Mononuclear cell (primary cell): ENCODE measurements around the gene IZUMO4. TPM values are rescaled to one million over a fixed set of nuclear protein-coding genes. Genes with fewer than 3 reads are reported as not detected.

Experiments used
- H3K27me3 ChIP-seq: 2 replicates; pipeline ENCODE4 v1.6.0; 2011; ENCODE audit warnings: low read length, control low read depth; ENCODE audit not compliant: insufficient read depth
- H3K4me1 ChIP-seq: 2 replicates; pipeline ENCODE4 v1.5.1; 2011; ENCODE audit warnings: mild to moderate bottlenecking, low read length, control low read depth; ENCODE audit not compliant: insufficient read depth
- H3K4me3 ChIP-seq: 2 replicates; pipeline ENCODE4 v1.5.1; 2011; ENCODE audit warnings: mild to moderate bottlenecking, low read length, moderate library complexity
- H3K9me3 ChIP-seq: 2 replicates; pipeline ENCODE4 v1.5.1; 2011; ENCODE audit warnings: low read depth, mild to moderate bottlenecking, control low read depth, low read length
- total RNA-seq: library from RNA; depleted of rRNA; stranded (reverse); fragments of >200 nt; gene quantifications from one replicate; pipeline ENCODE4 v1.2.3, GENCODE V29; 2012

IZUMO4 gene
- total RNA-seq, 1 donor = 2.9 TPM

DNA sequence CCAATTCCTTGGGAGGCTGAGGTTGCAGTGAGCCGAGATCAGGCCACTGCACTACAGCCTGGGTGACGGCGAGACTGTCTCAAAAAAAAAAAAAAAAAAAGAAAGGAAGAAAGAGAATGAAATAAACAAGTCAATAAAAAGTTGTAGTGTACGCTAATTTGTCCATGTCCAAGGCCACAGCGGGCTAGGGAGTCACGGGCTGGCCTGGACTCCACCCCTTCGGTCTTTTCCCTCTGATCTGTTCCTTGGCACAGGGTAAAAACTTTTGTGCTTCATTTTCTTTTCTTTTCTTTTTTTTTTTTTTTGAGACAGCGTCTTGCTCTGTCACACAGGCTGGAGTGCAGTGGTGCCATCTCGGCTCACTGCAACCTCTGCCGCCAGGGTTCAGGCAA, 26.3 kb upstream of the IZUMO4 start:
- H3K27me3 ChIP-seq = no peaks in the 10 kb centered on the region
- peaks cover 43% of the 10 kb centered on the region for H3K4me1 ChIP-seq
- H3K9me3 ChIP-seq = no peaks in the 10 kb centered on the region
- no peak overlapping the region for H3K4me3 ChIP-seq

DNA sequence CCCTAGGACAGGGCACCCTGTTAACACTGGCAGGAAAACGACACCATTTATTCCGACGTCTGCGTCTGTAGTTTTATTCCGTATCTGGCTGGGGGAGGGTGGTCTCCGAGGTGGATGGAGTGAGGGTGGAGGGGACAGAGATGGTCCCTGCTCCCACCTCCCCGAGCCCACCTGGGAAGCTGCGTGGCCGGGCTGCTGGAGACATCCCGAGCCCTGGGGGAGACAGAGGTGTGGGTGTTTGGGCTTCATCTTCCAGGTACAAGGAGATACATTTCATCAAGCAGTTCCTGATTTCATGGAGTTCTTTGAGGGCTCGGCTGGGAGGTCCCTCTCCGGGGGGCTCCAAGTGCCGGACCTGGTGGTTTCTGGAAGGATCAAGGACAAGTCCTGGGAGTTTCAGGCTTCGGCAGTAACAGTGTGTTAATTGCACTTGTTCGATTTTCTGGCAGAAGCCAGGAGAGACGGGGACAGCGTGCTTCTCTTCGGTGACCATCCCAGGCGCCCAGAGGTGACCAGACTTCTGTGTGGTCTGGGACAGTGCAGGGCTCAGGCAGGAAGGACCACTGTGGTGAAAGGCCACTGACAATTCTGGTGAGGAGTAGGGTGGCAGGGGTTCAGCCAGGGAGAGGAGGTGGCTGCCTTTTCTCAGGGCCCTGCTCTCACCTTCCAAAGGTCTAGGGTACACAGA, 25.6 kb upstream of the IZUMO4 start:
- no peaks in the 10 kb centered on the region for H3K9me3 ChIP-seq
- peaks cover 48% of the 10 kb centered on the region for H3K4me1 ChIP-seq
- H3K4me3 ChIP-seq = no peak overlapping the region
- H3K27me3 ChIP-seq = no peaks in the 10 kb centered on the region

GRCh38 chr19:2072757-2073551, 23.8 kb upstream of the IZUMO4 start:
- no peaks in the 10 kb centered on the region for H3K9me3 ChIP-seq
- peaks cover 48% of the 10 kb centered on the region for H3K4me1 ChIP-seq
- H3K27me3 ChIP-seq = no peaks in the 10 kb centered on the region
- H3K4me3 ChIP-seq = no peak overlapping the region

- H3K9me3 ChIP-seq = no peaks in the 10 kb centered on the region
- H3K4me1 ChIP-seq = peaks cover 60% of the 10 kb centered on the region
Observed at GRCh38 chr19:2076526-2076944, 20.2 kb upstream of the IZUMO4 start.

GRCh38 chr19:2077398-2077797, 19.3 kb upstream of the IZUMO4 start:
- Histone ChIP-seq H3K4me1 (peaks cover 69% of the 10 kb centered on the region), H3K4me3 (no peak overlapping the region), H3K9me3 (no peaks in the 10 kb centered on the region), H3K27me3 (no peaks in the 10 kb centered on the region)

More at GRCh38 chr19:2076526-2076944, 20.2 kb upstream of the IZUMO4 start:
- Histone ChIP-seq H3K4me3 (no peak overlapping the region), H3K27me3 (no peaks in the 10 kb centered on the region)

GRCh38 chr19:2077833-2078619, 18.7 kb upstream of the IZUMO4 start:
- Histone ChIP-seq H3K4me3 (no peak overlapping the region), H3K27me3 (no peaks in the 10 kb centered on the region), H3K9me3 (no peaks in the 10 kb centered on the region), H3K4me1 (peaks cover 71% of the 10 kb centered on the region)

- H3K9me3 ChIP-seq = no peaks in the 10 kb centered on the region
- H3K27me3 ChIP-seq = no peaks in the 10 kb centered on the region
- peaks cover 67% of the 10 kb centered on the region for H3K4me1 ChIP-seq
- no peak overlapping the region for H3K4me3 ChIP-seq
Observed at GRCh38 chr19:2079076-2079864, 17.4 kb upstream of the IZUMO4 start.

DNA sequence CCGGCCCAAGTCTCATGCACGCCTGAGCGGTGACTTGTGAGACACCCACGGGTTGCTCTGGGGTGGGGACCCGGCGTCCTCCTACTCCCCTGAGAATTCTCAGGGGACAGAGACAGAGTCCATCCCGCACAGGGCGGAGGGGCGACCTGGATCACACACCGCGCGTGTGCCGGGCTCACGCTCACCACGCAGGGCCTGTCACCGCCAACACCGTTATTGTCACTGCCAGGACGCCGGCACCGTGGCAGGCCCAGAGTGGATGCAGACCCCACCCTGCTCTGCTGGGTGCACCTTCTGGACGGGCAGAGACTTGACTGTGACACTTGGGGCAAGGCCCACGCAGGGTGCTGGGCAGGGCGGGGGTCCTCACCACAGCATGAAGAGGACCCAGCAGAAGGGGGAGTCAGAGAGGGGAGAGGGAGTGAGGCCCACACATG, 16.8 kb upstream of the IZUMO4 start:
- Histone ChIP-seq H3K9me3 (no peaks in the 10 kb centered on the region), H3K27me3 (no peaks in the 10 kb centered on the region), H3K4me3 (no peak overlapping the region), H3K4me1 (peaks cover 61% of the 10 kb centered on the region)

DNA sequence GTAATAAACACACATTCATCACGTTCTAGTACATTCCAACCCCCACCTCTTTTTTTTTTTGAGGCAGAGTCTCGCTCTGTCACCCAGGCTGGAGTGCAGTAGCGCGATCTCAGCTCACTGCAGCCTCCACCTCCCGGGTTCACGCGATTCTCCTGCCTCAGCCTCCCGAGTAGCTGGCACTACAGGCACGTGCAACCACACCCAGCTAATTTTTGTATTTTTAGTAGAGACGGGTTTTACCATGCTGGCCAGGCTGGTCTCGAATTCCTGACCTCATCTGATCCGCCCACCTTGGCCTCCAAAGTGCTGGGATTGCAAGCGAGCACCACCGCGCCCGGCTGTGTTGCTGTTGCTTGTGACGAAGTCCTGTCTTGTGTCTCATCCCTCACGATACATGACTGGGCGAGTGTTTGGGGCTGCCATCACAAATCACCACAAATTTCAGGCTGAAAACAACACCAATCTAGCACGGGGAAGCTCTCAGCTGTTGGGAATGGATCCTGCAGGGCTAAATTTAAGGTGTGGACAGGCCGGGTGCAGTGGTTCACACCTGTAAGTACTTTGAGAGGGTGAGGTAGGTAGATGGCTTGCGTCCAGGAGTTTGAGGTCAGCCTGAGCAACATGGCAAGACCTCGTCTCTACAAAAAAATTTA, 16.3 kb upstream of the IZUMO4 start:
- Histone ChIP-seq H3K27me3 (no peaks in the 10 kb centered on the region), H3K9me3 (no peaks in the 10 kb centered on the region), H3K4me3 (no peak overlapping the region), H3K4me1 (peaks cover 57% of the 10 kb centered on the region)

GRCh38 chr19:2081873-2082810, 14.6 kb upstream of the IZUMO4 start:
- Histone ChIP-seq H3K4me3 (peak overlapping the region; percentile 83), H3K27me3 (no peaks in the 10 kb centered on the region)

GRCh38 chr19:2083174-2083854, 13.4 kb upstream of the IZUMO4 start:
- H3K4me1 ChIP-seq = peaks cover 81% of the 10 kb centered on the region
- H3K4me3 ChIP-seq = peak overlapping the region; percentile 83
- H3K9me3 ChIP-seq = no peaks in the 10 kb centered on the region
- H3K27me3 ChIP-seq = no peaks in the 10 kb centered on the region

More at GRCh38 chr19:2081873-2082810, 14.6 kb upstream of the IZUMO4 start:
- H3K9me3 ChIP-seq = no peaks in the 10 kb centered on the region
- H3K4me1 ChIP-seq = peaks cover 69% of the 10 kb centered on the region

DNA sequence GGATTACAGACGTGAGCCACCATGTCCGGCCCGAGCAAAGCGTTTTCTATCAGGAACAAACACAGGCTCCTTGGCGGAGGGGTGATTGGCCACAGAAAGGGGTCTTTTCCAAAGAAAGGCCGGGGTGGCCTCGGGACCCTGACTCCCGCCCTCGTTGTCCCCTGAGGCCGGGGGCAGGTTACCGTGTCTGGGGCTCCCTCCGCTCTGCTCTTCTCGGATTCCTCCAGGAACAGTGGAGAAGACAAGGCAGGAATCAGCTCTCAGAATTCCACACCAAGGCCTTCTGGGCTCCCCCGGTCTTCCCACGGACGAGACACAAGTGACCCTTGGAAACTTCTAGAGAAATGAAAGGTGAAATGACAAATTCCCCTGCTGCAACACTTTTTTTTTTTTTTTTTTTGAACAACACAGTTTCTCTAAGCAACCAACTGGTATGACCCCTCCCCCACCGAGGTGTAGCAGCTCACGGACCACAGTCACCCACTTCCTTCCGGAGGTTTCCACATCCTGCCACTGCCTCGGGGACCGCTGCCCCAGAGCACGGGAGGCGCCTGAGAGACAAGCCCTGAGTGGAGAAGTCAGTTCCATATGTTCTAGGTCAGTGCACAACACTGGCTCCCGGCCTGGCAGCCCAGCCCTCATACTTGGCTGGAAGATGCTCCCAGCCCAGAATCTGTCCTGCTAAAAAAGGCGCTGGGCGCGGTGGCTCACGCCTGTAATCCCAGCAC, 11.6 kb upstream of the IZUMO4 start:
- no peaks in the 10 kb centered on the region for H3K27me3 ChIP-seq
- H3K4me1 ChIP-seq = peaks cover 86% of the 10 kb centered on the region
- H3K4me3 ChIP-seq = peak overlapping the region; percentile 83
- H3K9me3 ChIP-seq = no peaks in the 10 kb centered on the region
